HL-60 (cell line): ENCODE measurements around the gene THOC6.

Source experiments
- DNase-seq, 2 experiments: peaks; one replicate each; pipeline ENCODE4 v3.0.0-alpha.2; 2010 to 2020; ENCODE audit warnings: low read depth in 1 of 2, low spot score in 1 of 2
- H3K27ac ChIP-seq: fragments of 250-450 bp; sonication (Bioruptor Pico); replicated peaks from 2 replicates; pipeline ENCODE4 v1.5.1; 2020; ENCODE audit warnings: mild to moderate bottlenecking, moderate library complexity
- H3K27me3 ChIP-seq: fragments of 250-450 bp; sonication (Bioruptor Pico); 2 replicates; pipeline ENCODE4 v1.5.1; 2021; ENCODE audit warnings: mild to moderate bottlenecking, moderate library complexity; ENCODE audit not compliant: insufficient read depth, poor library complexity, severe bottlenecking
- H3K4me3 ChIP-seq: replicated peaks from 2 replicates; pipeline ENCODE4 v1.5.1; 2011; ENCODE audit warnings: mild to moderate bottlenecking, control low read depth, low read length; ENCODE audit not compliant: insufficient read depth
- GABPA ChIP-seq: IDR thresholded peaks from 2 replicates; pipeline ENCODE4 v1.6.1; 2012; ENCODE audit warnings: low read depth
- POLR2AphosphoS5 ChIP-seq: IDR thresholded peaks from 2 replicates; pipeline ENCODE4 v1.6.1; 2012; ENCODE audit warnings: low read depth
- REST ChIP-seq: IDR thresholded peaks from 2 replicates; pipeline ENCODE4 v1.6.1; 2012; ENCODE audit warnings: low read depth; ENCODE audit not compliant: insufficient replicate concordance
- SPI1 ChIP-seq: IDR thresholded peaks from 2 replicates; pipeline ENCODE4 v1.6.1; 2012; ENCODE audit warnings: low read depth, mild to moderate bottlenecking, borderline replicate concordance
- TF ChIP-seq, protein P1 (sequence below): IDR thresholded peaks from one replicate; pipeline ENCODE4 v1.5.1; 2011; ENCODE audit warnings: low read length, control low read depth, inconsistent platforms; ENCODE audit not compliant: insufficient read depth

The THOC6 gene

GRCh38 chr16:2988590-2989099 is 35.2 kb upstream of the THOC6 start:
- Histone ChIP-seq H3K4me3 (no peak overlapping the region), H3K27ac (no peak overlapping the region), H3K27me3 (peaks cover 2% of the 10 kb centered on the region)
- TF ChIP-seq, protein P1, sequence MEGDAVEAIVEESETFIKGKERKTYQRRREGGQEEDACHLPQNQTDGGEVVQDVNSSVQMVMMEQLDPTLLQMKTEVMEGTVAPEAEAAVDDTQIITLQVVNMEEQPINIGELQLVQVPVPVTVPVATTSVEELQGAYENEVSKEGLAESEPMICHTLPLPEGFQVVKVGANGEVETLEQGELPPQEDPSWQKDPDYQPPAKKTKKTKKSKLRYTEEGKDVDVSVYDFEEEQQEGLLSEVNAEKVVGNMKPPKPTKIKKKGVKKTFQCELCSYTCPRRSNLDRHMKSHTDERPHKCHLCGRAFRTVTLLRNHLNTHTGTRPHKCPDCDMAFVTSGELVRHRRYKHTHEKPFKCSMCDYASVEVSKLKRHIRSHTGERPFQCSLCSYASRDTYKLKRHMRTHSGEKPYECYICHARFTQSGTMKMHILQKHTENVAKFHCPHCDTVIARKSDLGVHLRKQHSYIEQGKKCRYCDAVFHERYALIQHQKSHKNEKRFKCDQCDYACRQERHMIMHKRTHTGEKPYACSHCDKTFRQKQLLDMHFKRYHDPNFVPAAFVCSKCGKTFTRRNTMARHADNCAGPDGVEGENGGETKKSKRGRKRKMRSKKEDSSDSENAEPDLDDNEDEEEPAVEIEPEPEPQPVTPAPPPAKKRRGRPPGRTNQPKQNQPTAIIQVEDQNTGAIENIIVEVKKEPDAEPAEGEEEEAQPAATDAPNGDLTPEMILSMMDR, result no peak
- no peak for TF ChIP-seq REST
- no peak for TF ChIP-seq GABPA
- TF ChIP-seq POLR2AphosphoS5, result no peak
- TF ChIP-seq SPI1, result no peak
- DNase-seq, result no peak

DNA sequence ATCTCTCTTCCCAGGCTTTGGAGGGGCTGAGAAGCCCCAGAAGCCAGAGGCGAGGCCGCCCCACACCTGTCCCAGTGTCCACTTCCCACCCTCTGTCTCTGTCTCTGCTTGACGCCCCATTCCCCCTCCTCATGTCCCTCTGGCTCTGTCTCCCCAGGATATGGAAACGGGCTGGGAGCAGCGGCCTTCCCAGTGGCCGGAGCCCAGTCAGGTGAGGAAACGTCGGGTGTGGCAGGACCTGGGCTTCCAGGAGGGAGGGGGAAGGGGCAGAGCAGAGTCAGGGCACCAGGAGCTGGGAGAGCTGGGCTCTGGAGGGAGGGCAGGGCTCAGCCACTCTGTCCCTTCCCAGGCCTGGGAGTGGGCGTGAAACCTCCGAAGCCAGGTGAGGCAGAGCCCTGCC is 32.9 kb upstream of the THOC6 start:
- Histone ChIP-seq H3K27me3 (peaks cover 2% of the 10 kb centered on the region), H3K27ac (no peak overlapping the region), H3K4me3 (no peak overlapping the region)
- no peak for DNase-seq
- TF ChIP-seq REST, result no peak

- no peak for DNase-seq
- H3K27ac ChIP-seq, result no peak overlapping the region
- TF ChIP-seq REST (no peak), GABPA (no peak), POLR2AphosphoS5 (no peak), SPI1 (no peak)
- TF ChIP-seq, protein P1, result no peak
- no peak overlapping the region for H3K4me3 ChIP-seq
- peaks cover 2% of the 10 kb centered on the region for H3K27me3 ChIP-seq
Measured at GRCh38 chr16:2991566-2992261, 32.1 kb upstream of the THOC6 start.
